Memory B cell (primary cell): ENCODE measurements around the gene RALGAPB.
"Not testable (repeated sequence)": the region's sequence is repeated elsewhere in the genome, so short reads cannot be mapped to it uniquely, and the experiment has no call there.

ENCODE experiments used
- ATAC-seq: fragments of 150-1000 bp; cut with Tn5 transposase; 2 replicates; pipeline ENCODE4 v1.10.0; 2021; ENCODE audit warnings: low read depth, mild to moderate bottlenecking, moderate library complexity
- DNase-seq, 2 donors: peaks; one replicate each; pipeline ENCODE4 v3.0.0; 2022; ENCODE audit warnings: low spot score in 2 of 2
- H3K27ac Mint-ChIP-seq: one replicate; pipeline ENCODE4 v1.8.0; 2022; ENCODE audit warnings: mild to moderate bottlenecking, moderate library complexity, mixed read lengths
- H3K27me3 Mint-ChIP-seq: one replicate; pipeline ENCODE4 v1.8.0; 2022; ENCODE audit warnings: mixed read lengths
- H3K36me3 Mint-ChIP-seq: one replicate; pipeline ENCODE4 v1.8.0; 2022; ENCODE audit warnings: mild to moderate bottlenecking, mixed read lengths
- H3K4me1 Mint-ChIP-seq: one replicate; pipeline ENCODE4 v1.8.0; 2022; ENCODE audit warnings: mixed read lengths
- H3K4me3 Mint-ChIP-seq: one replicate; pipeline ENCODE4 v1.8.0; 2022; ENCODE audit warnings: mild to moderate bottlenecking, moderate library complexity, mixed read lengths
- H3K9me3 Mint-ChIP-seq: one replicate; pipeline ENCODE4 v1.8.0; 2022; ENCODE audit warnings: mixed read lengths

The RALGAPB gene

GRCh38 chr20:38435555-38435939 lies 37.1 kb upstream of the RALGAPB start:
- Mint-ChIP-seq H3K27me3 (no peaks in the 10 kb centered on the region), H3K36me3 (peaks cover 15% of the 10 kb centered on the region), H3K9me3 (no peaks in the 10 kb centered on the region), H3K27ac (peak overlapping the region; percentile 92), H3K4me1 (peaks cover 25% of the 10 kb centered on the region), H3K4me3 (peak overlapping the region; percentile 93)
- ATAC-seq: no peak
- DNase-seq: no peak

GRCh38 chr20:38437796-38438195 lies 34.8 kb upstream of the RALGAPB start:
- Mint-ChIP-seq H3K4me1 (peaks cover 11% of the 10 kb centered on the region), H3K27me3 (peaks cover 3% of the 10 kb centered on the region), H3K4me3 (no peak overlapping the region), H3K9me3 (no peaks in the 10 kb centered on the region), H3K27ac (no peak overlapping the region), H3K36me3 (no peaks in the 10 kb centered on the region)
- no peak for DNase-seq
- ATAC-seq: no peak

- not testable (repeated sequence) for DNase-seq, ATAC-seq, H3K4me3 Mint-ChIP-seq, H3K27ac Mint-ChIP-seq, H3K36me3 Mint-ChIP-seq, H3K27me3 Mint-ChIP-seq, H3K4me1 Mint-ChIP-seq, H3K9me3 Mint-ChIP-seq
Observed at GRCh38 chr20:38441110-38441509, 31.5 kb upstream of the RALGAPB start.

- H3K27ac Mint-ChIP-seq: no peak overlapping the region
- no peaks in the 10 kb centered on the region for H3K36me3 Mint-ChIP-seq
- H3K4me1 Mint-ChIP-seq: peaks cover 7% of the 10 kb centered on the region
- H3K27me3 Mint-ChIP-seq: peaks cover 3% of the 10 kb centered on the region
- DNase-seq: no peak
- H3K4me3 Mint-ChIP-seq: no peak overlapping the region
- ATAC-seq: no peak
- no peaks in the 10 kb centered on the region for H3K9me3 Mint-ChIP-seq
Observed at GRCh38 chr20:38441916-38442315, 30.7 kb upstream of the RALGAPB start.

- peaks cover 3% of the 10 kb centered on the region for H3K27me3 Mint-ChIP-seq
- H3K4me1 Mint-ChIP-seq: peaks cover 17% of the 10 kb centered on the region
- H3K27ac Mint-ChIP-seq: no peak overlapping the region
- peaks cover 8% of the 10 kb centered on the region for H3K36me3 Mint-ChIP-seq
- no peak overlapping the region for H3K4me3 Mint-ChIP-seq
- DNase-seq (no peak), ATAC-seq (no peak)
- no peaks in the 10 kb centered on the region for H3K9me3 Mint-ChIP-seq
Observed at GRCh38 chr20:38445381-38445796, 27.3 kb upstream of the RALGAPB start.

- H3K4me1 Mint-ChIP-seq: peaks cover 17% of the 10 kb centered on the region
Observed at GRCh38 chr20:38445901-38446425, 26.7 kb upstream of the RALGAPB start.

GRCh38 chr20:38446441-38447209 lies 26.0 kb upstream of the RALGAPB start:
- peak; percentile 90 to 92 for DNase-seq
- H3K27me3 Mint-ChIP-seq: peaks cover 3% of the 10 kb centered on the region
- H3K27ac Mint-ChIP-seq: peak overlapping the region; percentile 68
- peaks cover 17% of the 10 kb centered on the region for H3K4me1 Mint-ChIP-seq
- no peaks in the 10 kb centered on the region for H3K9me3 Mint-ChIP-seq
- ATAC-seq: peak; percentile 89
- H3K36me3 Mint-ChIP-seq: peaks cover 17% of the 10 kb centered on the region
- H3K4me3 Mint-ChIP-seq: peak overlapping the region; percentile 90

More at GRCh38 chr20:38445901-38446425, 26.7 kb upstream of the RALGAPB start:
- H3K27me3 Mint-ChIP-seq: peaks cover 3% of the 10 kb centered on the region
- no peak for DNase-seq
- ATAC-seq: no peak
- no peaks in the 10 kb centered on the region for H3K9me3 Mint-ChIP-seq
- H3K4me3 Mint-ChIP-seq: peak overlapping the region; percentile 90
- H3K27ac Mint-ChIP-seq: peak overlapping the region; percentile 68
- peaks cover 11% of the 10 kb centered on the region for H3K36me3 Mint-ChIP-seq

- Mint-ChIP-seq H3K27ac (peak overlapping the region; percentile 68), H3K9me3 (no peaks in the 10 kb centered on the region), H3K27me3 (peaks cover 2% of the 10 kb centered on the region), H3K36me3 (peaks cover 20% of the 10 kb centered on the region), H3K4me1 (peaks cover 17% of the 10 kb centered on the region), H3K4me3 (peak overlapping the region; percentile 90)
- DNase-seq (no peak), ATAC-seq (no peak)
Observed at GRCh38 chr20:38447251-38447661, 25.4 kb upstream of the RALGAPB start.

- peaks cover 23% of the 10 kb centered on the region for H3K36me3 Mint-ChIP-seq
- peak; percentile 35 to 39 for DNase-seq
- ATAC-seq: peak; percentile 74
- peaks cover 17% of the 10 kb centered on the region for H3K4me1 Mint-ChIP-seq
- peak overlapping the region; percentile 90 for H3K4me3 Mint-ChIP-seq
- no peaks in the 10 kb centered on the region for H3K27me3 Mint-ChIP-seq
- no peaks in the 10 kb centered on the region for H3K9me3 Mint-ChIP-seq
- peak overlapping the region; percentile 68 for H3K27ac Mint-ChIP-seq
Observed at GRCh38 chr20:38447931-38448675, 24.5 kb upstream of the RALGAPB start.

GRCh38 chr20:38449046-38449445 lies 23.6 kb upstream of the RALGAPB start:
- Mint-ChIP-seq H3K9me3 (no peaks in the 10 kb centered on the region), H3K27ac (peak overlapping the region; percentile 3), H3K4me3 (no peak overlapping the region), H3K27me3 (no peaks in the 10 kb centered on the region), H3K36me3 (peaks cover 23% of the 10 kb centered on the region), H3K4me1 (peaks cover 19% of the 10 kb centered on the region)
- DNase-seq (no peak), ATAC-seq (no peak)

- Mint-ChIP-seq H3K9me3 (no peaks in the 10 kb centered on the region), H3K27ac (no peak overlapping the region), H3K36me3 (peaks cover 23% of the 10 kb centered on the region), H3K27me3 (no peaks in the 10 kb centered on the region), H3K4me3 (no peak overlapping the region), H3K4me1 (peaks cover 17% of the 10 kb centered on the region)
- ATAC-seq: no peak
- DNase-seq: no peak
Observed at GRCh38 chr20:38450412-38450975, 22.1 kb upstream of the RALGAPB start.

GRCh38 chr20:38452880-38453624 lies 19.6 kb upstream of the RALGAPB start:
- H3K4me3 Mint-ChIP-seq: no peak overlapping the region
- H3K36me3 Mint-ChIP-seq: peaks cover 23% of the 10 kb centered on the region
- peaks cover 8% of the 10 kb centered on the region for H3K4me1 Mint-ChIP-seq
- H3K27me3 Mint-ChIP-seq: no peaks in the 10 kb centered on the region
- H3K9me3 Mint-ChIP-seq: no peaks in the 10 kb centered on the region
- ATAC-seq (no peak), DNase-seq (no peak)
- H3K27ac Mint-ChIP-seq: no peak overlapping the region

GRCh38 chr20:38453941-38454340 lies 18.7 kb upstream of the RALGAPB start:
- Mint-ChIP-seq H3K4me1 (peaks cover 2% of the 10 kb centered on the region), H3K4me3 (no peak overlapping the region), H3K36me3 (peaks cover 23% of the 10 kb centered on the region), H3K9me3 (no peaks in the 10 kb centered on the region), H3K27me3 (no peaks in the 10 kb centered on the region), H3K27ac (no peak overlapping the region)
- ATAC-seq (peak; percentile 53), DNase-seq (no peak)
